ENCODE measurements around the gene PES1. TPM values are rescaled to one million over a fixed set of nuclear protein-coding genes. Genes with fewer than 3 reads are reported as not detected.

The PES1 gene
- total and polyA plus RNA-seq, 2 donors (not counting 3 experiments of a cell fraction or from before 2014, with no cell fraction given) = 110 to 135 TPM

- H3K36me3 ChIP-seq (ENCODE audit: control insufficient read depth in 2 of 2, extremely low read depth in 1 of 2, insufficient read depth in 2 of 2, low read length in 2 of 2) = no peaks in the 10 kb centered on the region
- no TSS peak for BruUV-seq (replicated peaks)
- no peaks in the 10 kb centered on the region for H3K79me2 ChIP-seq (ENCODE audit: control insufficient read depth, insufficient read depth, low read length)
- no peak overlapping the region for H2AFZ ChIP-seq (ENCODE audit: low read depth, low read length)
- DNase-seq (ENCODE audit: low read depth, low spot score) (no peak), FAIRE-seq (no peak)
- CTCF ChIA-PET = interaction anchor here (0.8 to 1.5 kb wide), 4 partner anchors 10 to 198 kb away, joined by 3 read pairs; no protein-coding TSS in a partner anchor
- TF ChIP-seq GATA2 (IDR thresholded peaks at IDR 0.05; ENCODE audit: insufficient read depth, insufficient read length, low read depth, low read length) = no peak
- no peak for TF ChIP-seq FOS (IDR thresholded peaks at IDR 0.05; ENCODE audit: borderline replicate concordance, insufficient read depth, low read length)
- dilution Hi-C loops (cut with MboI; ENCODE audit: extremely low pct_ligation_motif_present, low sequenced_read_pairs) = no loop called here
- H4K20me1 ChIP-seq (replicated peaks; ENCODE audit: control insufficient read depth, extremely low read depth, insufficient read depth, low read length) = no peaks in the 10 kb centered on the region
- H3K9ac ChIP-seq (replicated peaks; ENCODE audit: extremely low read depth, insufficient read depth, low read length) = no peak overlapping the region
- H3K4me3 ChIP-seq (replicated peaks in 1 of 3; ENCODE audit: insufficient read depth in 1 of 3, low read depth in 1 of 3, low read length in 3 of 3) = no peak overlapping the region
- no peaks in the 10 kb centered on the region for H3K4me1 ChIP-seq (ENCODE audit: control insufficient read depth, extremely low read depth, insufficient read depth, low read length)
- no peak overlapping the region for H3K4me2 ChIP-seq (ENCODE audit: insufficient read depth, low read length)
- H3K9me3 ChIP-seq (replicated peaks; ENCODE audit: control insufficient read depth, insufficient read depth, low read length) = no peaks in the 10 kb centered on the region
- H3K27me3 ChIP-seq (ENCODE audit: control insufficient read depth in 2 of 2, insufficient read depth in 2 of 2, low read length in 2 of 2) = peaks cover 0 to 5% of the 10 kb centered on the region in 2 experiments
- no peaks in the 10 kb centered on the region for H3K9me1 ChIP-seq (replicated peaks; ENCODE audit: control insufficient read depth, extremely low read depth, insufficient read depth, low read length)
- POLR2A ChIA-PET = no interaction called here
- intact Hi-C loops (cut with micrococcal nuclease) = no loop called here
- H3K27ac ChIP-seq (ENCODE audit: insufficient read depth, low read depth, low read length) = no peak overlapping the region
Measured at GRCh38 chr22:30565341-30565740, 26.4 kb downstream of the PES1 start.

GRCh38 chr22:30564761-30565119 lies 27.0 kb downstream of the PES1 start:
- H4K20me1 ChIP-seq (replicated peaks; ENCODE audit: control insufficient read depth, extremely low read depth, insufficient read depth, low read length) = no peaks in the 10 kb centered on the region
- H3K9me3 ChIP-seq (replicated peaks; ENCODE audit: control insufficient read depth, insufficient read depth, low read length) = no peaks in the 10 kb centered on the region
- no peaks in the 10 kb centered on the region for H3K79me2 ChIP-seq (ENCODE audit: control insufficient read depth, insufficient read depth, low read length)
- no peak overlapping the region for H2AFZ ChIP-seq (ENCODE audit: low read depth, low read length)
- H3K36me3 ChIP-seq (ENCODE audit: control insufficient read depth in 2 of 2, extremely low read depth in 1 of 2, insufficient read depth in 2 of 2, low read length in 2 of 2) = no peaks in the 10 kb centered on the region
- H3K27ac ChIP-seq (ENCODE audit: insufficient read depth, low read depth, low read length) = no peak overlapping the region
- H3K4me1 ChIP-seq (ENCODE audit: control insufficient read depth, extremely low read depth, insufficient read depth, low read length) = no peaks in the 10 kb centered on the region
- no peak for TF ChIP-seq EZH2 (IDR thresholded peaks at IDR 0.05; ENCODE audit: borderline replicate concordance, low read depth, low read length, severe bottlenecking)
- TF ChIP-seq MAX (IDR thresholded peaks at IDR 0.05; ENCODE audit: insufficient read depth, insufficient read length) = no peak
- no peak for TF ChIP-seq CTCF (IDR thresholded peaks at IDR 0.05; ENCODE audit: extremely low read depth in 1 of 2, insufficient read depth in 1 of 2, low read depth in 1 of 2, low read length in 2 of 2)
- no peak for TF ChIP-seq POLR2AphosphoS5 (IDR thresholded peaks at IDR 0.05; ENCODE audit: insufficient read depth, low read depth, low read length)
- no peak for TF ChIP-seq MYC (IDR thresholded peaks at IDR 0.05; ENCODE audit: low read depth, low read length)
- TF ChIP-seq POLR2A (IDR thresholded peaks at IDR 0.05; ENCODE audit: low read depth, low read length) = no peak
- no peak for TF ChIP-seq JUN (IDR thresholded peaks at IDR 0.05; ENCODE audit: borderline replicate concordance, insufficient read depth, insufficient read length, low read depth)
- no peak for TF ChIP-seq GATA2 (IDR thresholded peaks at IDR 0.05; ENCODE audit: insufficient read depth, insufficient read length, low read depth, low read length)
- TF ChIP-seq FOS (IDR thresholded peaks at IDR 0.05; ENCODE audit: borderline replicate concordance, insufficient read depth, low read length) = no peak
- H3K4me3 ChIP-seq (replicated peaks in 1 of 3; ENCODE audit: insufficient read depth in 1 of 3, low read depth in 1 of 3, low read length in 3 of 3) = no peak overlapping the region
- POLR2A ChIA-PET = no interaction called here
- dilution Hi-C loops (cut with MboI; ENCODE audit: extremely low pct_ligation_motif_present, low sequenced_read_pairs) = no loop called here
- FAIRE-seq (no peak), DNase-seq (ENCODE audit: low read depth, low spot score) (no peak)
- no peak overlapping the region for H3K4me2 ChIP-seq (ENCODE audit: insufficient read depth, low read length)
- no peak overlapping the region for H3K9ac ChIP-seq (replicated peaks; ENCODE audit: extremely low read depth, insufficient read depth, low read length)
- BruUV-seq (replicated peaks) = no TSS peak
- intact Hi-C loops (cut with micrococcal nuclease) = no loop called here
- H3K9me1 ChIP-seq (replicated peaks; ENCODE audit: control insufficient read depth, extremely low read depth, insufficient read depth, low read length) = no peaks in the 10 kb centered on the region
- CTCF ChIA-PET = interaction anchor here (0.6 to 1.5 kb wide), 4 partner anchors 11 to 198 kb away, joined by 3 read pairs; no protein-coding TSS in a partner anchor
- H3K27me3 ChIP-seq (ENCODE audit: control insufficient read depth in 2 of 2, insufficient read depth in 2 of 2, low read length in 2 of 2) = peaks cover 0 to 1% of the 10 kb centered on the region in 2 experiments

All from endothelial cell of umbilical vein (primary cell).